GM08714 (cell line): ENCODE measurements around the gene LRRC49.
"Not testable (repeated sequence)": the region's sequence is repeated elsewhere in the genome, so short reads cannot be mapped to it uniquely, and the experiment has no call there.

Source experiments
- H3K4me3 ChIP-seq: fragments of 200-500 bp; sonication (Bioruptor generic); 2 replicates; pipeline ENCODE4 v1.5.1; 2014; ENCODE audit warnings: mild to moderate bottlenecking, low read length, inconsistent platforms
- ZNF274 ChIP-seq: IDR thresholded peaks from 2 replicates; pipeline ENCODE4 v1.6.1; 2012; ENCODE audit warnings: mild to moderate bottlenecking, low read depth, low read length

LRRC49 gene

GRCh38 chr15:70964686-70965085, 72.1 kb downstream of the LRRC49 start:
- H3K4me3 ChIP-seq: no peak overlapping the region
- no peak for TF ChIP-seq ZNF274

GRCh38 chr15:70967646-70968045, 75.0 kb downstream of the LRRC49 start:
- H3K4me3 ChIP-seq: no peak overlapping the region

GRCh38 chr15:70974004-70974832, 81.6 kb downstream of the LRRC49 start:
- H3K4me3 ChIP-seq: no peak overlapping the region
- no peak for TF ChIP-seq ZNF274

More at GRCh38 chr15:70967646-70968045, 75.0 kb downstream of the LRRC49 start:
- no peak for TF ChIP-seq ZNF274

DNA sequence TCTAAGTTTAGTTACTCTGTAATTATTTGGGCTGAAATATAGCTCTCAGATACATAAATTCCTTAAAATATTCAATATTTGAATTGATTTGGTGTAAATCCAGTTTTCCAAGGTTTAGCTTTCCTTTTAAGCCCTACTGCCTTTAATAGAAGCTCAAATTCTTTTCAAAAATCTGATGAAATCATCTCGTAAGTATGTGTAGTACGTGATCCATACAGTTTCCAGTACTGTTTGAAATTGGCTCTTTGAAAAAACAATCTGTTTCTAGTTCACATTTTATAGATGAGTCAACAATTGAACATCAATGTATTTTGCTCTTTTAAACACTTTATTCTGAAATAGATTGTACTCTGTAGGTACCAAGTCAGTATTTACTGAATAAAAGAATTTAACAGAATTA, 84.2 kb downstream of the LRRC49 start:
- H3K4me3 ChIP-seq: no peak overlapping the region
- no peak for TF ChIP-seq ZNF274

GRCh38 chr15:70995383-70995970, 102.9 kb downstream of the LRRC49 start:
- TF ChIP-seq ZNF274: no peak
- H3K4me3 ChIP-seq: no peak overlapping the region

- no peak overlapping the region for H3K4me3 ChIP-seq
- TF ChIP-seq ZNF274: no peak
Measured at GRCh38 chr15:70998319-70998718, 105.7 kb downstream of the LRRC49 start.

DNA sequence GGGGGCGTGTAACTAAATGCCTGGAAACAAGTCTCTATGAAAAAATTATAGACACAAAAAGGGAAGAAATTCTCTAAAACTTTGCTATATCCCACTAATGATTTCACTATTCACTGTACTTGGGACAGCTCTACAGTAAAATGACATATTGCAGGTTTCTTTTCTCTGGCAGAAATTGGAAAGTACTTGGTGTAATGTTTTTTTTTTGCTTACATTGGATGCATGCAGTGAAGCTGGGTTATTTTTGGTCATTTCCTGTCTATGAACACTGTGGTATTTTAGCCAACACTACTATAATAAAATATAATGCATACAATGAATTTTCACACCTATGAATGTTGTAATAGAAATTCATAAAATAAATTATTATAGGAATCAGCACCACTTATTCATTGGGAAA, 109.7 kb downstream of the LRRC49 start:
- TF ChIP-seq ZNF274: no peak
- H3K4me3 ChIP-seq: no peak overlapping the region

DNA sequence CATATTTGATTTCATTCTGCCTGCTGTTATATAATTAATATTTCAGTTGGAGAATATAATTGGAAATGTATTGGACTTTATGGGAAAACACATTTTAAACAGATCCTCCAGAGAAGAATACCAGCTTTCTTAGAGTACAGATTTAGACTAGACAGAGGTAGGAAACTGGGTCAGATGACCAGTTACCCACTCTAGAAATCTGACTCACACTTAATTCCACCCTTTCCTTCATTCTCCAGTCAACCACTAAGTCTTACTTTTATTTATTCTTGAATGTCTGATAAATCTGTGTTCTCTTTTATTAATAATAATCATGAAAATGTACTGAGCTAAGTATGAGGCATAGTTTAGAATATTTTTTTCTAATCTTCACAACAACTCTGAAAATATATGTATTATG, 110.7 kb downstream of the LRRC49 start:
- no peak for TF ChIP-seq ZNF274
- no peak overlapping the region for H3K4me3 ChIP-seq

- not testable (repeated sequence) for H3K4me3 ChIP-seq
Measured at GRCh38 chr15:71004506-71004905, 111.9 kb downstream of the LRRC49 start.

GRCh38 chr15:71005895-71006294, 113.3 kb downstream of the LRRC49 start:
- TF ChIP-seq ZNF274: no peak
- H3K4me3 ChIP-seq: no peak overlapping the region

DNA sequence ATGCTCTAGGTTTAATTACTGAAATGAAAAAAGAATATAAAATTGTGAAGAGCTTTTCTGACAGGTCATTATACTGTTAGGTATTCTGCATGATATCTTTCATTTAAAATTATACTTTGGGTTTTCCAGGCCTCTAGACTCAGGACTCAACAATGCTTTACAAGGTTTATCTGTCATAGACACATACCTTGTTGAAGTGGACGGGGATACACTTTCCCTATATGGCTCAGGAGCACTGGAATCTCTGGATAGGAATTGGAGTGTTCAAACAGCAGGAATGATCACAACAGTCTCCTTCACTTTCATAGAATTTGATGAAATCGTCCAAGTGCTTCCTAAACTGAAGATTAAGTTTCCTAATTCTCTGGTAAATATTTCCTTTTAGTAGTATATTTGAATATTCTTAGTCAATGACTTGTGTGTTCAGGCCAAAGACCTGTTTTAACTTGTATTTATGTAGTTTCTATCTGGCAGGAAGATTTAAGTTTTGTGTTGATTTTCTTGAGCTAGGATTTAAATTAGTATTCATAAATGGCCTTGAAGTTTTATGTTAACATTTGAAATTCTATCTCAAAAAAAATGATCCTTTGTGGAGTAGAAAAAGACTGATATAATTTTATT, 115.7 kb downstream of the LRRC49 start:
- no peak overlapping the region for H3K4me3 ChIP-seq
- TF ChIP-seq ZNF274: no peak

DNA sequence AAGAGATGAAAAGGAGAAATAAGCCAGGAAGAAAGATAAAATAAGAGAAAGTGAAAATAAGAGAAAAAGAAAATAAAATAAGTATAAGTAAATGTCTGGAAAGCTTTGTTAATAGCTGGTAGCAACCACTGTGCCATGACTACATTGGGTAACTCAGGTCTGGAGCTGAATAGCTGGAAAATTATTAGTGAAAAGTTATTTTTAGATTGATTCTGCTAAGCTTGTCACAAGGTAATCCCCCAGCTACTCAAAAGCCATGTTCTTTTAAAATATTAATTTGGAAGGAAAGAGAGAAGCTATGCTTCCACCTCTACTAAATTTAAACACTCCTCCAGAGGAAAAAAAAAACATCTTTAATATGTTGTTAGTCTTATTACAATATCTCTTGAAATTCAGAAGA, 117.8 kb downstream of the LRRC49 start:
- no peak overlapping the region for H3K4me3 ChIP-seq
- TF ChIP-seq ZNF274: no peak

- no peak overlapping the region for H3K4me3 ChIP-seq
- TF ChIP-seq ZNF274: no peak
Measured at GRCh38 chr15:71010997-71011396, 118.4 kb downstream of the LRRC49 start.

- no peak for TF ChIP-seq ZNF274
- no peak overlapping the region for H3K4me3 ChIP-seq
Measured at GRCh38 chr15:71011503-71012155, 119.0 kb downstream of the LRRC49 start.

DNA sequence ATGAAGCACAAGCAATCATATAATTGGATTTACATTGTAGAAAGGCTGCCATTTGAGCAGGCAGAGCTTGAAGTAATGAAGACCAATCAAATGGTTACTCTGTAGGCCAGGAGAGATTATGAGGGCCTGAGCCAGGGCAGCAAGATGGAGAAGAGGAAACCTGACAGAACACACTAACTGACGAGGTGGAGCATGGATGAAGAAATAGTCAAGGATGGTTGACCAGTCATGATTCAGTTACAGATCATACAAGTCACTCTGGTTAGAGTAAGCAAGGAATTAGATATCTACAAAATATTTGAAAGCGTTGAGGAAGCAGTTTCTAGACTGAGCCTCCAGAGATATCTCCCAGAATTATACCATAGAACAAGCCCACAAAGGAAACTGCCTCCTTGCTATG, 120.8 kb downstream of the LRRC49 start:
- no peak overlapping the region for H3K4me3 ChIP-seq
- TF ChIP-seq ZNF274: no peak
